Muscle of back (tissue), 11 donors: Measurements from ENCODE around the gene UXS1. TPM values are rescaled to one million over a fixed set of nuclear protein-coding genes. Genes with fewer than 3 reads are reported as not detected.

Experiments
- DNase-seq, 3 donors: peaks; one replicate each; pipeline versions ENCODE4 v3.0.0 to v3.0.0-alpha.2; 2013
- polyA plus RNA-seq, 10 donors: library from polyadenylated mRNA; unstranded; fragments of 120-200 nt; gene quantifications; one replicate each; pipeline ENCODE4 v1.2.1, GENCODE V29; 2013; ENCODE audit not compliant: insufficient read length in 10 of 10

Gene UXS1
- polyA plus RNA-seq, 10 donors: 34.9 to 45.3 (median 38.2) TPM

DNA sequence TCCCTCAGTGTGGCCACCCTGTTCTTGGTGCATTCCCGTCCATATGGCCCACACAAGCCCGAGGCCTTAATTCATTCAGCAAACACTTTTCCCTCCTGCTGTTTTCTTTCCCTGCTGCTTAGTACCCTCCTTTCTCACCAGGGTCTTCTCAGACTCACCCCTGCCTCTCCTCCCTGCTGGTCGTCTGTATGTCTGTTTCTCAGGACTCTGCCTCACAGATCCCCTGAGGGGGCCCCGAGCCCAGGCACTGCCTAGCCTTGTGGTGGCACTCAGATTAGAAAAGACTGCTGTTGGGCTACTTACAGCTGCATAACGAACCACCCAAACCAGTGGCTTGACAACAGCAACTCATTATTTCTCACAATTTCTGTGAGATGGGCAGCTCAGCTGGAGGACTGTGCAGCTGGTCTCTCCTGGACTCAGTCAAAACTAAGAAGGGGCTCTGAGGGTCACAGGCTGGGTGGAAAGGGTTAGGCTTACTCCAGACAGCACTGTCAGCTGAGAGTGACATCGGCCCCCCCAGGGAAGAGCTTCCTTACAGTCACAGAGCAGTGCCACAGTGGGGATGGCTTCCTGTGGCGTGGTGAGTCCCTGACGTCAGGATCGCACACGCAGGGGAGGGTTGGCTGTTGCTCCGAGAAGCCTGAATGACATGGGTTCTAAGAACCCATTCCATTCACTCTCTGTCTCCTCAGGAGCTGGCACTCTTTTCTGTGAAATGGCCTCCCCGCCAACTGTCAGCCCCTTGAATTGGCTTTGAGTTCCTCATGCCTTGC lies 139.0 kb downstream of the UXS1 start:
- DNase-seq: no peak

DNA sequence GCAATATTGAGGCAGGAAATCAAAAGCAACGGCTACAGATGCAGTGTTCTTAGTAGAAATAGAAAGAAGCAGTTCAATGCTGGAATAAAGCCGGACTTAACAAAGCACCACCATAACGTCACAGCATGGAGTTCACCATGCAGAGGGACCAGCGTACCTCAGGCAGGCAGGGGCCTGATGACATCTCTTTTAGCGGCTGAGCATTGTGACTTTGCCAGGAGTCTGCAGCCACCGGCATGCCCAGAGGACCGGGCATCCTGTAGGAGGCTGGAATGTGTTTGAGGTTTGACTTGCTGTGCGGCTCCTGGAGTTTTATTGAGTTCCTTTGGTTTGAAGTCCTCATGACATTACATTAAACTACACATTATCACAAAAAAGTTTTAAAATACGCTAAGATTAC lies 139.8 kb downstream of the UXS1 start:
- DNase-seq: no peak

DNA sequence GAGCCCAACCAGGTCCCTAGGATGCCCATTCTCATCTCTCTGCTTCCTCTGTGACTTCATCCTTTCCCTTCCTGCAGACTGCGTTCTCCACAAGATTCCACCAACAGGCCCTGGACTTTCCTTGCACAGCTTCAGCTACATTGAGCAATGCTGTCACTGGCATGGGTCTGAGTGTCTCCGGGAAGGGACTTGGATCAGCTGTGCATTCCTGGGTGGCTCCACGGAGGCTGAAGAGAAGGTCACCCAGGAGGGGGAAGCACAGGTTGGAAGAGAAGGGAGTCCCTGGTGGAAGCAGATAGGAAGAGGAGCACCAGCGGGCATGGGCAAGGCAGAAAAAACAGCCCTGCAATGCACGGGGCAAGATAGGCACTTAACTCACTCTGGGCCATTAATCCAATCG lies 140.5 kb downstream of the UXS1 start:
- no peak for DNase-seq

DNA sequence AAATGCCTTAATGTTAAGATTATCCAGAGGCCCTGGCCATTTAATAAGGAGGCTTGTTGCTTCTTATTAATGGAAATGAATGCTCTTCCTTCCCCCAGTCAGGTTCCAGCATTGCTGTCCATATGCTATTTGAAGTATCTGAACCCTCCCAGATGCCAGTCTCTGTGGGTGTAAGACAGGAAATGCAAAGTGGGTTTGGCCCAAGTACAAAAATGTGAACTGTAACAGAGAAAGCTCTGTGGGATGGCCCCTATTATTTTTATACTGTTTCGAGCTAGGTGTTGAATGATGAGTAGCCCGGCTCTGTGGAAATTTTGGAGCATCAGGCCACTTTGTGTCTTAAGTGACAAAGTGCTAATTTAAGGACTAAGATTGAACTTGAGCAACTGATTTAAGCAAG lies 141.0 kb downstream of the UXS1 start:
- peak in 1 of 3 donors; percentile 43 for DNase-seq

DNA sequence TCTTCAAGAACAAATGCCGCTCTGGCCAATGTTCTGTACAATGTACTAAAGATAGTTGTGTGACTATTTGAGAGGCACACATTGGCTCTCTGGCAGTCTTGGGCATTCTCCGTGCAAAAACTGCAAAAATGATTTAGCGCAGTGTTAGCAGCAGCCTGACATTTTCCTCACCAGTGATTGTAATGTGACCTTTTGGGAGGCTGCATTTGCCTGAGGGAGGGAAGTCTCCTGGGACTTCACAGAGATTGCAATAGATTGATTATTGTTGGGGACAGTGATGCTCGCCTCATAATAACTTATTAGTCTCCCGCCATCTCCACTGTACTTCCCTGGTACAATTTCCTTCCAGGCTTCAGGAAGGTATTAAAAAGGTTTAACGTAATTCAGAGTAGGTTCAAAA lies 149.2 kb downstream of the UXS1 start:
- no peak for DNase-seq

DNA sequence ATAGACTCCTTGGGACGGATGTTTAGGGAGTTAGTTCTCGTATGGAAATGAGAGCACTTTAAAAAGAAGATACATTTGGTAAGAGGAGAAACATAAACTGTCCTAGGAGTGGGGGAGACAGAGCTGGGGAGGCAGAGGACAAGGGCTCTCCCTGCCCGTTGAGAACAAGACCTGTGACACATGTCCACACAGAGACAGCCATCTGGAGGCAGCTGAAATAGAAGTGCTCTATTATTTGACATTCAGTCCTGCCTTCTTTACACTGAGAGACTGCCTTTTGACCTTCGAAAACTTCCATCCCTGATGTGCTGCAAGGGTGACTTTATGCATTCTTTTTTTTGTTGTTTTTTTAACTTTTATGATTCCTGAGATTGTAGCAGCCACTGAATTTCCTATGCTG lies 150.1 kb downstream of the UXS1 start:
- DNase-seq: no peak
